Endodermal cell (in vitro differentiated cells): ENCODE data around the gene FMO4. TPM values are rescaled to one million over a fixed set of nuclear protein-coding genes. Genes with fewer than 3 reads are reported as not detected.
"Not testable (repeated sequence)": the region's sequence is repeated elsewhere in the genome, so short reads cannot be mapped to it uniquely, and the experiment has no call there.

Source experiments
- DNase-seq: peaks from one replicate; pipeline ENCODE4 v3.0.0-alpha.2; 2017
- H3K27ac ChIP-seq: 2 replicates; pipeline ENCODE4 v1.5.1; 2013; ENCODE audit warnings: mild to moderate bottlenecking, low read depth, low read length, moderate library complexity
- H3K27me3 ChIP-seq: 2 replicates; pipeline ENCODE4 v1.6.1; 2013; ENCODE audit warnings: mild to moderate bottlenecking, low read length, moderate library complexity; ENCODE audit not compliant: insufficient read depth, control insufficient read depth, poor library complexity, severe bottlenecking
- H3K36me3 ChIP-seq: 2 replicates; pipeline ENCODE4 v1.7.0; 2013; ENCODE audit warnings: mild to moderate bottlenecking, low read length, moderate library complexity; ENCODE audit not compliant: control insufficient read depth, insufficient read depth
- H3K4me1 ChIP-seq: one replicate; pipeline ENCODE4 v1.7.0; 2013; ENCODE audit warnings: low read length; ENCODE audit not compliant: control insufficient read depth, insufficient read depth
- H3K4me3 ChIP-seq: 2 replicates; pipeline ENCODE4 v1.5.1; 2013; ENCODE audit warnings: mild to moderate bottlenecking, low read length, moderate library complexity
- H3K9ac ChIP-seq: 2 replicates; pipeline ENCODE4 v1.6.1; 2013; ENCODE audit warnings: mild to moderate bottlenecking, low read length, moderate library complexity; ENCODE audit not compliant: poor library complexity, severe bottlenecking; ENCODE audit errors: extremely low read depth
- H3K9me3 ChIP-seq: 2 replicates; pipeline ENCODE4 v1.6.1; 2013; ENCODE audit warnings: mild to moderate bottlenecking, low read length, moderate library complexity; ENCODE audit not compliant: control insufficient read depth
- H3K27ac Mint-ChIP-seq: 2 replicates; pipeline ENCODE4 v1.8.0; 2020; ENCODE audit warnings: mixed read lengths
- H3K27me3 Mint-ChIP-seq: 2 replicates; pipeline ENCODE4 v1.8.0; 2021; ENCODE audit warnings: mild to moderate bottlenecking, mixed read lengths; ENCODE audit not compliant: insufficient read depth
- H3K36me3 Mint-ChIP-seq: 2 replicates; pipeline ENCODE4 v1.8.0; 2020; ENCODE audit warnings: low read depth, mixed read lengths
- H3K4me1 Mint-ChIP-seq: 2 replicates; pipeline ENCODE4 v1.8.0; 2020; ENCODE audit warnings: mixed read lengths
- H3K4me3 Mint-ChIP-seq: 2 replicates; pipeline ENCODE4 v1.8.0; 2020; ENCODE audit warnings: mild to moderate bottlenecking, moderate library complexity, mixed read lengths
- H3K9me3 Mint-ChIP-seq: 2 replicates; pipeline ENCODE4 v1.8.0; 2020; ENCODE audit warnings: mild to moderate bottlenecking, mixed read lengths
- WGBS, 2 experiments: methylation state at CpG; one replicate each; pipeline versions ENCODE4 v1.1.5 to v1.1.7; 2013; ENCODE audit warnings: missing lambda C conversion rate in 2 of 2, mixed read lengths in 1 of 2; ENCODE audit not compliant: insufficient coverage in 1 of 2, insufficient read length in 1 of 2; 5-methylcytosine and 5-hydroxymethylcytosine counted together
- total RNA-seq, 2 donors: library from RNA; stranded (reverse); fragmentation: NEBNext Ultra II Directional in 1 of 2; extraction: Animal tissue kit (Norgen Biotek cat#: 25700) in 1 of 2; gene quantifications; 2 replicates in 1 of 2; 3 replicates in 1 of 2; pipeline ENCODE4 v1.2.1, GENCODE V29; 2021
- TF ChIP-seq, protein P1 (sequence below): fragments of 200-600 bp; sonication (generic); conservative IDR thresholded peaks from 2 replicates; pipeline ENCODE4 v1.5.0; 2021; ENCODE audit warnings: antibody characterized with exemption, mild to moderate bottlenecking

Gene FMO4
- total RNA-seq, 2 donors from 2014 or later, result 2.5 to 3.5 TPM

DNA sequence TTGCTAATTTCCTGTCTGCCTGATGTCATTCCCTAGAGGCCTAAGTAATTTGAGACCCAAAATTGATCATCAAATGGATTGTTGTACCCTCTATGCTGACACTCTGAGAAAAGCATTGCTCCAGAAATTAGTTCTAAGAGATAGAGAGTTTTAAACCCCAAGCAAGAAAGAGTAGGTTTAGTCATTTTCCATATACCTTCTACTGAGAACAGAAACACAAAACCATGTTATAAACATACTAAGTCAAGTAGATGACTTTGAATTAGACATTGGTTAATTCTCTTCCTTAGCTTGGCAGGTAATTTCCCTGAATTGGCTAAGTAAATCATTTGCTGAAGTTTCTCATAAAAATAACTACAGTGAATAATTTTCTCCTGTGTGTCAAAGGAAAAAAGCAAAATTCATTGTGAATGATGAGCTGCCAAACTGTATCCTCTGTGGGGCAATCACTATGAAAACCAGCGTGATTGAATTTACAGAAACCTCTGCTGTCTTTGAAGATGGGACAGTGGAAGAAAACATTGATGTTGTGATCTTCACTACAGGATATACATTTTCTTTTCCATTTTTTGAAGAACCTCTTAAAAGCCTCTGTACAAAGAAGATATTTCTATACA, 20.1 kb downstream of the FMO4 start:
- TF ChIP-seq, protein P1, sequence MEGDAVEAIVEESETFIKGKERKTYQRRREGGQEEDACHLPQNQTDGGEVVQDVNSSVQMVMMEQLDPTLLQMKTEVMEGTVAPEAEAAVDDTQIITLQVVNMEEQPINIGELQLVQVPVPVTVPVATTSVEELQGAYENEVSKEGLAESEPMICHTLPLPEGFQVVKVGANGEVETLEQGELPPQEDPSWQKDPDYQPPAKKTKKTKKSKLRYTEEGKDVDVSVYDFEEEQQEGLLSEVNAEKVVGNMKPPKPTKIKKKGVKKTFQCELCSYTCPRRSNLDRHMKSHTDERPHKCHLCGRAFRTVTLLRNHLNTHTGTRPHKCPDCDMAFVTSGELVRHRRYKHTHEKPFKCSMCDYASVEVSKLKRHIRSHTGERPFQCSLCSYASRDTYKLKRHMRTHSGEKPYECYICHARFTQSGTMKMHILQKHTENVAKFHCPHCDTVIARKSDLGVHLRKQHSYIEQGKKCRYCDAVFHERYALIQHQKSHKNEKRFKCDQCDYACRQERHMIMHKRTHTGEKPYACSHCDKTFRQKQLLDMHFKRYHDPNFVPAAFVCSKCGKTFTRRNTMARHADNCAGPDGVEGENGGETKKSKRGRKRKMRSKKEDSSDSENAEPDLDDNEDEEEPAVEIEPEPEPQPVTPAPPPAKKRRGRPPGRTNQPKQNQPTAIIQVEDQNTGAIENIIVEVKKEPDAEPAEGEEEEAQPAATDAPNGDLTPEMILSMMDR, result no peak
- H3K9ac ChIP-seq, result no peak overlapping the region
- no peaks in the 10 kb centered on the region for H3K27me3 Mint-ChIP-seq
- no peaks in the 10 kb centered on the region for H3K4me1 ChIP-seq
- DNase-seq, result no peak
- no peak overlapping the region for H3K4me3 Mint-ChIP-seq
- H3K27me3 ChIP-seq, result no peaks in the 10 kb centered on the region
- no peak overlapping the region for H3K4me3 ChIP-seq
- peaks cover 5% of the 10 kb centered on the region for H3K4me1 Mint-ChIP-seq
- no peaks in the 10 kb centered on the region for H3K36me3 ChIP-seq
- no peaks in the 10 kb centered on the region for H3K36me3 Mint-ChIP-seq
- 100% methylated on average over 1 of the region's 1 CpG; no CpG with 5 or more reads in 1 of the 2 experiments for WGBS, 2 experiments
- no peak overlapping the region for H3K27ac Mint-ChIP-seq
- H3K9me3 Mint-ChIP-seq, result no peaks in the 10 kb centered on the region
- no peaks in the 10 kb centered on the region for H3K9me3 ChIP-seq
- no peak overlapping the region for H3K27ac ChIP-seq

DNA sequence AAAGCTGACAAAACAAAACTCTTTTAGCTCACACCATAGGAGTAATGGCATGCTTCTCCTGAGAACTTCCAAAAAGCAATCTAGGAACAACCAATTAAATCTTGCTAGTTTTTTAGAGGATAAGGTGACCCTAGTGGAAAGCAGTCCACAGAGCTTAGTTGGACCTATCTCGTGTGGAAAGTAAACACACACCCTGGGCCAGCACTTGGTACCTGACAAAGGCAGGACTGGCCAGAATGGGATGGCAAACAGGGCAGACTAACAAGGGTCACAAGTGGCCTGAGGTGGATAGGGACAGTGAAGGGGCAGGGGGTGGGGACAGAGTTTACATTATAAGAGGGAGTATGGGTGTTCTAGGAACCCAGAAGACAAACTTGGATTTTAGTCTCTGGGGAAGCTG, 22.0 kb downstream of the FMO4 start:
- Mint-ChIP-seq H3K4me1 (peaks cover 5% of the 10 kb centered on the region), H3K27ac (peak overlapping the region; percentile 66), H3K27me3 (no peaks in the 10 kb centered on the region), H3K4me3 (no peak overlapping the region), H3K9me3 (no peaks in the 10 kb centered on the region), H3K36me3 (no peaks in the 10 kb centered on the region)
- TF ChIP-seq, protein P1, result no peak
- Histone ChIP-seq H3K27me3 (no peaks in the 10 kb centered on the region), H3K4me1 (no peaks in the 10 kb centered on the region), H3K36me3 (no peaks in the 10 kb centered on the region), H3K4me3 (no peak overlapping the region), H3K9ac (no peak overlapping the region), H3K9me3 (no peaks in the 10 kb centered on the region), H3K27ac (no peak overlapping the region)
- no peak for DNase-seq
- 80 to 81% methylated on average over 1 of the region's 1 CpG for WGBS, 2 experiments

DNA sequence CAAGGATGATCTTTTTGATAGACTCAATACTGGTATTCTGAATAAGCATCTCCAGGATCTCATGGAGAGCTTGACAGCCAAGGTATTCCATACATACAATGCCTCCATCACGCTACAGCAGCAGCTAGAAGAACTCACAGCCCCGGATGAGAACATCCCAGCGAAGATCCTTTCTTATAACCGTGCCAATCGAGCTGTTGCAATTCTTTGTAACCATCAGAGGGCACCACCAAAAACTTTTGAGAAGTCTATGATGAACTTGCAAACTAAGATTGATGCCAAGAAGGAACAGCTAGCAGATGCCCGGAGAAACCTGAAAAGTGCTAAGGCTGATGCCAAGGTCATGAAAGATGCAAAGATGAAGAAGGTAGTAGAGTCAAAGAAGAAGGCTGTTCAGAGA, 25.4 kb downstream of the FMO4 start:
- not testable (repeated sequence) for H3K4me3 Mint-ChIP-seq, DNase-seq, H3K9ac ChIP-seq, H3K27me3 Mint-ChIP-seq, H3K9me3 Mint-ChIP-seq, H3K4me1 ChIP-seq, H3K9me3 ChIP-seq, H3K27me3 ChIP-seq, H3K27ac ChIP-seq, H3K4me1 Mint-ChIP-seq, H3K36me3 ChIP-seq, H3K36me3 Mint-ChIP-seq, H3K4me3 ChIP-seq, H3K27ac Mint-ChIP-seq
- WGBS, 2 experiments, result 83 to 88% methylated on average over 6 of the region's 6 CpGs
- TF ChIP-seq, protein P1, result peak; percentile 20
